Measurements from ENCODE around the gene DNASE1L3. TPM values are rescaled to one million over a fixed set of nuclear protein-coding genes. Genes with fewer than 3 reads are reported as not detected.

Gene DNASE1L3
- total RNA-seq, 4 donors from 2014 or later = 1.2 to 11.5 (median 2.4) TPM

DNA sequence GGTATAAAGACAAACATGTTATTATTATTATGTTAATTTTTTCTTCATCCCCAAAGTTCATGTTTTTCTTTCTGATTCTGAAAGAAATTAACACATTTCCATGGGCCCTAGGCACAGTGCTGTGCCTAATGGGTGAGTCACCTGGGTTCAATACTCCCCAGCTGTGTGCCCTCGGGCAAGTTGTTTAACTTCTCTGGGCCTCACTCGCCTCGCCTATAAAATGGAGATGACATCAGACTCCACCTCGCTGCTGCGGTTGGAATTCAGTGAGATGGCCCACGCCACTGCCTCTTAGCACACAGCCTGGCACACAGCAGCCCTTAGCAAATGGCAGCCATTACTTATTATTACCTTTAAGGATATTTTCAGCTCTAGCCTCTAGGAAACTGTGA, 22.6 kb downstream of the DNASE1L3 start:
- TF ChIP-seq, protein P1, sequence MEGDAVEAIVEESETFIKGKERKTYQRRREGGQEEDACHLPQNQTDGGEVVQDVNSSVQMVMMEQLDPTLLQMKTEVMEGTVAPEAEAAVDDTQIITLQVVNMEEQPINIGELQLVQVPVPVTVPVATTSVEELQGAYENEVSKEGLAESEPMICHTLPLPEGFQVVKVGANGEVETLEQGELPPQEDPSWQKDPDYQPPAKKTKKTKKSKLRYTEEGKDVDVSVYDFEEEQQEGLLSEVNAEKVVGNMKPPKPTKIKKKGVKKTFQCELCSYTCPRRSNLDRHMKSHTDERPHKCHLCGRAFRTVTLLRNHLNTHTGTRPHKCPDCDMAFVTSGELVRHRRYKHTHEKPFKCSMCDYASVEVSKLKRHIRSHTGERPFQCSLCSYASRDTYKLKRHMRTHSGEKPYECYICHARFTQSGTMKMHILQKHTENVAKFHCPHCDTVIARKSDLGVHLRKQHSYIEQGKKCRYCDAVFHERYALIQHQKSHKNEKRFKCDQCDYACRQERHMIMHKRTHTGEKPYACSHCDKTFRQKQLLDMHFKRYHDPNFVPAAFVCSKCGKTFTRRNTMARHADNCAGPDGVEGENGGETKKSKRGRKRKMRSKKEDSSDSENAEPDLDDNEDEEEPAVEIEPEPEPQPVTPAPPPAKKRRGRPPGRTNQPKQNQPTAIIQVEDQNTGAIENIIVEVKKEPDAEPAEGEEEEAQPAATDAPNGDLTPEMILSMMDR (IDR thresholded peaks at IDR 0.05; ENCODE audit: low read depth) = no peak

DNA sequence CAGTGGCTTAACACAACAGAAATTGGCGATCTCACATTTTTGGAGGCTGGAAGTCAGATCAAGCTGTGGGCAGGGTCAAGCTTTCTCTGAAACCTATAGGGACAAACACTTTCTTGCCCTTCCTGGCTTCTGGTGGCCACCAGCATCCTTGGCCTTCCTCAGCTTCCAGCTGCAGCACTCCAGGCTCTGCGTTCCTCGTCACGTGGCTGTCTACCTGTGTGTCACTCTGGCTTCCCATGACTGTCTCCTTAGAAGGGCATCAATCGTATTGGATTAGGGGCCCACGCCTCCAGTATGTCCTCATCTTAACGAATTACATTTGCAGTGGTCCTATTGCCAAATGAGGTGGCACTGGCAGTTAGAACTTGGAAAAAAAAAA, 25.8 kb downstream of the DNASE1L3 start:
- TF ChIP-seq, protein P1 (IDR thresholded peaks at IDR 0.05; ENCODE audit: low read depth) = no peak

DNA sequence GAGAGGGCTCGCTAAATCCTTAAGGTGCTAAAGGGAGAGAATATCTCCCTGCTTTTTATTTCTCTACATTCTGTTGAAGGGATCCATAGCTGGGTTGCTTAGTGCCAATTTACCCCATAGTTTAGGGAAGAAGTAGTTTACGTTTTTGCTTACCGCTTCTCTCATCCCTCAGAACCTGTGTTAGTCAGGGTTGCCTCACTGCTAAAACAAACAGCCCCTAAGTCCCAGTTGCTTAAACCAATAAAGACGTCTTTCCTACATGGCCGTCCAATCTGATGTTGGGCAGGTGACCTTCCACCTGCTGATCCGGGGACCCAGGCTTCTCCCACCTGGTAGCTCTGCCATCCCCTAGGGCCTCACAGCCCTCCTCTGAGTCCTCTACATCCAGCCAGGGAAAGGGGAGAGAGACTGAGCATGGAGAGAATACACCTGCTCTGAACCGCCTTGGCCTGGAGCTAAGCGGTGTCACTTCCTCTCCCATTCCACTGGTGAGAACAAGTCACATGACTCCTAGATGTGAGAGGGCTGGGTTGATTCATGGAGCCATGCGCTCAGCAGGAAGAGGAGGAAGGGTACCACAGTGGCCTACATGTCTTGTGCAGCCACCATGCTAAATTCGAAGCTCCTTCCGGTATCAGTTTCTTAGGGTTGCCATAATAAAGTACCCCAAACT, 26.3 kb downstream of the DNASE1L3 start:
- TF ChIP-seq, protein P1 (IDR thresholded peaks at IDR 0.05; ENCODE audit: low read depth) = no peak

DNA sequence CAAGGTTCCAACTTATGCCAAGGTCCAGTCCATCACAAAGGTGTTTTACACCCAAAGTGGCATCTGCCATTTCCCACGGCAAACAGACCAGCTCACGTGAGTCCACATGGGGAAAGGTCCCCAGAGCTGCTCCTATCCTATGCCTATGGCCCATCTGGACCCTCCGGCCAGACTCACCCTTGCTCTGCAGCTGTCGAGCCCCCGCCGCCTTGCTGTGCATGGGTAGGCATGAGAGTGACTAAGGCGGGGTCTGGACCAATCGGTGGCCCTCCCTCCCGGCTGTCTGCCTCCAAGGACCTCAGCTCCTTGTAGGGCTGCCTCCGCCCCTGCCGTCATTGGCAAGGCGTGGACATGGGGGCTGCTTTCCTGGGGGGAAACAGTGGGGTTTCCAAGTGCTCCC, 26.9 kb downstream of the DNASE1L3 start:
- TF ChIP-seq, protein P1 (IDR thresholded peaks at IDR 0.05; ENCODE audit: low read depth) = no peak

DNA sequence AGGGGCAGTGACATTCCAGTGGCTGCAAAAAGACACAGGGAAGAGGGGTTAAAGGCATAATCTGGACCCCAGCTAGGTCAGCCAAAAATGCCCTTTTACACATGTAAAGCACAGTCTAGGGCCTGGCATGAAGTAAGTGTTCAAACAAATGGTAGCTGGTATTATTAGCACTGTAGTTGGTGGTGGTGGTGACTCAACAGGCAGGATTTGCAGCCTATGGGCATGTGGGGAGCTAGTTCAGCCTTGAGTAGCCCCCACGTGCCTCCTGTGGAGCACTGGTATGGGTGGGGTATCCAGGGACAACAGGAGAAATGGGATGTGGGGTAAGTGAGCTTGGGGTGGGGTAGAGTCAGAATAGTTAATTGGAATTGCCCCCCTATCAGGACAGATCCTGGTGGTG, 27.6 kb downstream of the DNASE1L3 start:
- TF ChIP-seq, protein P1 (IDR thresholded peaks at IDR 0.05; ENCODE audit: low read depth) = no peak

DNA sequence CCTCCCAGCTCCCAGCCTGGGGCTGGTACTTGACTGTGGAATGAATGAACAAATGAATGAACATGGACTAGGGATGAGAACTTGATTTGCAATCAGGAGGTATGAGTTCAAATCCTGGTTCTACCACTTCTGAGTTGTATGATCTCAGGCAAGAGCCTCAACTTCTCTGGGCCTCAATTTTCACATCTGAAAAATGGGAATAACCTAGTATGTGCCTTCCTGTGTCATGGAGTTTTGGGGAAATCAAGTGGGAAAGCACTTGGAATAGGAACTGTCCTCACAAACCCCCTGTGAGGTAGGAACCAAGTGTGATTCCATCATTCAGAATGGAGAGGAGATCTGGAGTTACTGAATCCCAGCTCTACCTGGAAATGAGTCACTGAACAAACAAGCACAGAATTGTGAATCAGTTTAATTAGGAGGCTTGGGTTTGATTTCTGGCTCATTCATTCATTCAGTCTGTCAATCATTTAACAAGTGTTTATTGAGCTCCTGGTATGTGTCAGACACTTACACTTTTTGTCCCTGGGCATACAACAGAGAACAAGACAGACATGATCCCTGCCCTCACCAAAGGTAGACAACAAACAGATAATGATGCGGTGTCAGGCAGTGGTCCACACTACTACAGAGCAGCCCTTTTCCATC, 29.7 kb downstream of the DNASE1L3 start:
- TF ChIP-seq, protein P1 (IDR thresholded peaks at IDR 0.05; ENCODE audit: low read depth) = no peak

DNA sequence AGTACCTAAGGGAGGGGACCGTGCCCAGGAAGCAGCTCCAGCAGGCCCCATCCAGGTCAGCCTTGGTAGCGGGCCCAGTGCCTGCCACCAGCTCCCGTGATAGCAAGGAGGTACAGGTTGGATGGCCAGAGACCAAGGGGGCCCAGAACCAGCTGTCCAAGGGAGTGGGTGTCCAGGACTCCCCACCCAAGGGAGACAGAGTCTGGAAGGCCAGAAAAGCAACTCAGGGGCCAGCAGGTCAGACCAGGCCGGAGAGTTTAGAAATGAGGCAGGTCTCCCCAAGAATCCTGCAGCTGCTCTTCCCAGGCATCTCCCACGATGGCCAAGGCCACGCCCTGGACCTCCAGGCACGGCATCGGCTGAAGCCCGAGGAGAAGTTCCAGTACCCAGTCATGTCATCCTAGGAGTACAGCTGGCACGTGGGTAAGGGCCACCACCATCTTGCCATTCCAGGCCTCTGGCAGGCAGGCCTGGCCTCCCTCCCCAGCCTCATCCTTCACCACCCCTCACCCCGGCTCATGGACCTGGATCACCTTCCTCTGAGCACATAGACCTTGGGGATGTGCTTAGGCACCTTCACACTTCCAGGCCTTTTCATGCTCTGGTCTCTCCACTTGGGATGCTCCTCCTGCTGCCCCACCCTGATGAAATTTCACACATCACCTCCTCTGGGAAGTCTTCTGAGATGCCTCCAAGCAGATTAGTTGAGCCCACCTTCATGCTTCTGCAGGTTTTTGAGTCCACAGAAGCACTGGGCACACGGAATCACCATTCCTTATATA, 30.5 kb downstream of the DNASE1L3 start:
- TF ChIP-seq, protein P1 (IDR thresholded peaks at IDR 0.05; ENCODE audit: low read depth) = no peak

Data from subcutaneous adipose tissue (tissue), 4 donors.